ENCODE results near the gene ARFGEF3.

Gene ARFGEF3

GRCh38 chr6:138242987-138243592 is 81.4 kb downstream of the ARFGEF3 start:
- no peak for DNase-seq (ENCODE audit: low read depth)

- DNase-seq (ENCODE audit: low read depth) = no peak
Observed at GRCh38 chr6:138245751-138246150, 84.0 kb downstream of the ARFGEF3 start.

GRCh38 chr6:138246650-138247440 is 85.1 kb downstream of the ARFGEF3 start:
- no peak for DNase-seq (ENCODE audit: low read depth)

- DNase-seq (ENCODE audit: low read depth) = no peak
Observed at GRCh38 chr6:138248011-138248410, 86.3 kb downstream of the ARFGEF3 start.

GRCh38 chr6:138248878-138249277 is 87.1 kb downstream of the ARFGEF3 start:
- DNase-seq (ENCODE audit: low read depth) = no peak

DNA sequence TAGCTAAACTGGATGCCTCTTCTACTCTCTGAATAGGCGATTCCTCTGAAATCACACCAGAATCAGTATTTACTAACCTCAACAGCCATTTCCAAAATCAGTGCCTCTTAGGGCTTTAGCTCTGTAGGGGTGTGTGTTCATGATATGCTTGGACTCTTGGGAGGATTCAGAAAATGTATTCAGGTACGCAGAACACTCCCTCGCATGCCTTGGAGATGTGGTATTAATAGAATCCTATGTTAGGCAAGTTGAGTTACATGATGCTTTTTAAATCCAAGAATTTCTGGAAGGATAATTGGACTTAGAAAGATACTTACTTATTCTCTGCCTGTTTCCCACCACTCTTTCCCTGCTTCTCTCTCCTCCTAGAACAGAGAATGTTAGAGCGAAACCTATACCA is 88.3 kb downstream of the ARFGEF3 start:
- DNase-seq (ENCODE audit: low read depth) = no peak

DNA sequence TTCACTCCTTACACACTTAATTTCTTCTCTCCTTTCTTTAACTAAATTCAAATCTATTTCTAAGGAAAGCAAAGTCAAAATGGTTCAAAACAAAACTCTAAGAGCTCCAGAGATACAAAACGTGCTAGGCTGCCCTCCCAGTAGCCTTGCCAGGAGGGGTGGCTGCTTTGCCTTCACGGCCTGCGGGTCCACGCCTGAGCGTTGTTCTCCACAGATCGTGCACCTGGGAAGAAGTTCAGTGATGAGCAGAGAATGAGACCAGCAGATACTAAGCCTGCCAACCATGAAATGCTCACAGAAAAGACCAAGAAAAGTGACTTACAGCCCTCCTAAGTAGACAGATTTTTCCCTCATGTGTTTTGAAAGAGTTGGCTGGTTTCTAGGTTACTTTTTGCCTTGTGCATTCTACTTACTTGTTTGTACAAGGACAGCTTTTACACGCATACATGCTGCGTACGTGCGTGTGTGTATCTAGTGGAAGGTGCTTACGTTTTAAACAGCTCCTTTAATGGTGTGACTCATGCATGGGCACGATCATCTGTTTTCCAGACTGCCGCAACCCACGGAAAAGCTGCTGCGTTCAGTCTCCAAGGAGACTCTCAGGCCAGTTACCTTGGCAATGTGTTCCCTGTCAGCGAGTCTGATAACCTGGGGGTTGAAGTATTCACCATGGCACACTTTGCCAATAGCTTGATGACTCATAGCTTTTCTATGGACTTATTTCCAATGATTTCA is 88.9 kb downstream of the ARFGEF3 start:
- peak; percentile 26 for DNase-seq (ENCODE audit: low read depth)

DNA sequence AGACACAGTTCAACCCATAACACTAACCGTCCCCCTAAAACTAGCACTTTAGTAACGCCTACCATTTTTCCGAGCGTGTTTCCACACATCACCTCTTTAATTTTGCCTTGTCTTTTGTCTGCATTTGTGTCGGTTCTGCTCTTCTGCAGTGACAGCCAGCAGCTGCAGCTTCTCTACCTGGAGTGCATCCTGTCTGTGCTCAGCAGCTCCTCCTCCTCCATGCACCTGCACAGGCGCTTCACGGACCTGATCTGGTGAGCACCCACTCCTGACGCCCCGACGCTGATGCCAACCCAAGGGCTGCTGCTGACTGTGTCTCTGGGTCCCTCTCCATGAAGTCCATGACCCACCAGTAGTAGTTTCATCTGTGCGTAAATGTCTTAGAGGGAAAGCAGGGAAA is 92.0 kb downstream of the ARFGEF3 start:
- no peak for DNase-seq (ENCODE audit: low read depth)

DNA sequence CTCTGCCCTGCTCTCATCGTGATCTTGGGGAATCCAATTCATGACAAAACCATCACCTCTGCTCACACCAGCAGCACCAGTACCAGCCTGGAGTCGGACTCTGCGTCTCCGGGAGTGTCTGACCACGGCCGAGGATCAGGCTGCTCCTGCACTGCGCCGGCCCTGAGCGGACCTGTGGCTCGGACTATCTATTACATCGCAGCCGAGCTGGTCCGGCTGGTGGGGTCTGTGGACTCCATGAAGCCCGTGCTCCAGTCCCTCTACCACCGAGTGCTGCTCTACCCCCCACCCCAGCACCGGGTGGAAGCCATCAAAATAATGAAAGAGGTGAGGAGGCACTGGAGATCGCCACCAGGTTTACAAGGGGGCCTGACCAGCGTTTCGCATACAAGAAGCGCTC is 93.7 kb downstream of the ARFGEF3 start:
- no peak for DNase-seq (ENCODE audit: low read depth)

DNA sequence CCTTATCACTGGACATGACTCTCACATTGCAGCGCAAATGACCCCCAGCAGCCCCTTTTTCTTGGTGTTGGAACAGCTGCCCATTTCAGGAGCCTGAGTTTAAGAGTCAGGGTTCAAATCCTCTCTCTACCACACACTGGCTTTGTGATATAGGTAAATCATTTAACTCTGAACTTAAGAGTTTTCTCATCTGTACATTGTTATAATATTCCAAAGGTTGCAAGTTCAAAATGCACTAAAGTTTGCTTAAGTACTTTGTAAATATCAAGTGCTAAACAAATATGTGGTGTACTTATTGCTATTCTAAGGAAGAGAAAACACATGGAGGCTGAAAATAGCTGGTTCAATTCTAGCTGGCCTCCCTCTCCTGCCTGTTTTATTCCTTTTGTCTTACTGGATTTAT is 95.9 kb downstream of the ARFGEF3 start:
- DNase-seq (ENCODE audit: low read depth) = no peak

DNA sequence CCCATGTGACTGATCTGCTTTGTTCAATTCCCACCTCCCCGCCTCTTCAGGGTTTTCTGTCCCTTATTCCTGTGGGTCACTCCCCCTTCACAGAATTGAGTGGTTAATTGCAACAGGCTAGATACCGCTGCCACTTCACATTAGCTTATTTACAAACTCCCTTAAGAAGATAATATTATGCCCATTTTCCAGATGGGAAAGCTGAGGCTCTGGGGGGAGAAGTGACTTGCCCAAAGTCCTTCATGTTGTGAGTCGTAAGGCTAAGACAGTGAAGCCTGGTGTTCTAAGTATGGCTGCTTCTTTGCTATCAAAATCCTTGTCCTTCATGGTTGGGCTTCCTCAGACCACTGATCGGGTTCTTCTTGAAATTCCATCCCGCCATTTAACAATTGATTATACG is 96.5 kb downstream of the ARFGEF3 start:
- no peak for DNase-seq (ENCODE audit: low read depth)

- DNase-seq (ENCODE audit: low read depth) = no peak
Observed at GRCh38 chr6:138258991-138259390, 97.3 kb downstream of the ARFGEF3 start.

GRCh38 chr6:138261116-138261780 is 99.5 kb downstream of the ARFGEF3 start:
- DNase-seq (ENCODE audit: low read depth) = no peak

- DNase-seq (ENCODE audit: low read depth) = no peak
Observed at GRCh38 chr6:138263963-138264362, 102.2 kb downstream of the ARFGEF3 start.

- DNase-seq (ENCODE audit: low read depth) = no peak
Observed at GRCh38 chr6:138264372-138264880, 102.7 kb downstream of the ARFGEF3 start.

- DNase-seq (ENCODE audit: low read depth) = no peak
Observed at GRCh38 chr6:138266095-138266494, 104.4 kb downstream of the ARFGEF3 start.

DNA sequence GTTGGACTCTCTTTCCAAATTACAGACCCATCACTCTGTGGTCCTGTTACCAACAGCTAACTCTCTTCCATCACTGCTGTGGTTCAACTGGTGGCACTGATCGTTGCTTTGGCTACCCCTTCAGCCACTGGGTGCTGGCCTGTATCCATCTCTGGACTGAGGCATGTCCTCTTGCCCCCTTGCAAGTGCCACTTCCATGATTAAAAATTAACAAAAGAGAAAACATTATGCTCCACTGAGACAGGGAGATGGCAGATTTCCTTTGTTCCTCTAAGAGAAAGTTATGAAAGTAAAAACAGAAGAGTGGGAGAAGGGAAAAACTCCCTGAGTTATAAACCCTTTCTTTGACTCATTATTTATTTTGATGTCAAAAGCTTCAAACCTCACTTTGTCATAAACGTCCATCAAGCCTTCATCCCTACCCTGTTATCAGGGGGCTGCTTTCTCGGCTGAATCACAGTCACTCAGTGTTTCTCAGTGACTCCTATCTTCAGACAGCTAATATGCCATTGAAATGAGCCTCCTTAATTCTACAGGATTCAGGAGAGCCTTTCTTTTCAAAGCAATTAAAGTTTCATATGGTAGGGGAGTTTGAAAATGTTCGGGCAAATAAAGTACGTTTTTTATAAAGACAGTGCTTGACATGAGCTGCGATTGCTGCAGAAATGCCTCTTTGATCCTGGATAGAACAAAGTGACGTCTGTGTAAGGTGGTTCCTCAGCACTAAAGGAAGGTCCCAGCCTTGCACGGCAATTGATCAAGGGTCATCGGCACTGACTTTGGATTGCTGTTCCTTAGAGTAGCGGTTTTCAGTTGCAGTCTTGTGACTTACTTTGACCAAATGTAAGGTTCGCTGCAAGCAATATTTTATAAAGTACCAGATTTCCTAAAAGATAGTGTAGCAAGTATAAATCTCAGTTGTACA is 106.5 kb downstream of the ARFGEF3 start:
- DNase-seq (ENCODE audit: low read depth) = no peak

GRCh38 chr6:138271451-138271850 is 109.7 kb downstream of the ARFGEF3 start:
- DNase-seq (ENCODE audit: low read depth) = no peak

DNA sequence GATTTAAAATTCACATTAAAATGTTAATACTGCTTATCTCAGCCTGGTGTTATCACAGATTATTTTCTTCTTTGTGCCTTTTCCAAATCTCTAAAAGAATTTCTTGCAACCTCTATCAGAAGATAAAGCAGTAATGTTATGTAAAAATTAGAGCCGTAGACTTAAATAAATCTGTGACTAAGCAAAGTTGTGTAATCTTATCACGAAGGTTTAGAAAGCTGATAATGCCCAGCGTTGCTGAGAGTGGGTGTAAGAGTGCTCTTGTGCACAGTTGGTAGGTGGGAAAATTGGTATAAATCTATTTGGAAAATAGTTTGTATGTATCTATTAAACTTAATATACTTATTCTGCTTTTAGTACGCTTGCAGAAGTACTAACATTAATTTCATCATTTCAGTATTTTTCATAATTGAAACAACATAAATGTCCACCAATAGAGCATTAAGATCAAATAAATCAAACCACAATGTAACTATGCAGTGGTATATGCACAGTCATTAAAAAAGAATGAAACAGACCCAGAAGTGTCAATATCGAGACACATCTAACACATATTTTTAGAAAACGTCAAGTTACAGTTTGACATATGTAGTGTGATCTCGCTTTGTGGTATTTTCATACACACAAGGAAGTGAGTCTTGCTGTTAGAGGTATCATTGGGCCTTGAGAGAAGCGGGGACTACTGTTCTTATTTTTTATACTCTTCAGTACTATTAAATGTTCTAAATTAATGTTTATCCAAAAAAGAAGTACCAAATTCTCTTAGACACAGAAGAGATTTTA is 111.0 kb downstream of the ARFGEF3 start:
- DNase-seq (ENCODE audit: low read depth) = no peak

DNA sequence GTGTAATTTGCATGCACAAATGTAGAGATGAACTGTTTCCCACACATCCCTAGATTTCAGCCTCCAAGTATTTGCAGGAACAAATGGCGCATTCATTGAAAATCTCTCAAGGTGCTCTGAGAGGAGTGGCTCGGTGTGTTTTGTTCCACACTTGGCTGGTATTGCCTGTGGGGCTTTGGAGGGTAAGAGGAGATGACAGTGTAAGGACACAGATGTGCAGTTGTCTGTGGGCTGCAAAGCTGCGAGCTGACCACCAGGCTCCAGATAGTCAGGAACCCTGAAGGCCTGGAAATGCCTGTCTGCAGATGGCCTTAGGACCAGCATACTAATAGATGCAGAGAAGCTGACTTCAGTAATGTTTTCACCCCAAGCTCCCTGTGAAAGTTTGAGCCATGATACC is 114.2 kb downstream of the ARFGEF3 start:
- no peak for DNase-seq (ENCODE audit: low read depth)
